ENCODE measurements around the gene RP2. TPM values are rescaled to one million over a fixed set of nuclear protein-coding genes. Genes with fewer than 3 reads are reported as not detected.

Gene RP2
- total and polyA plus RNA-seq, 9 donors: 4.8 to 9.5 (median 7.0) TPM

GRCh38 chrX:46812445-46812844 lies 24.4 kb upstream of the RP2 start:
- no peak for DNase-seq
- WGBS, 3 donors: 58 to 74% (median 70%) methylated on average over 2 of the region's 2 CpGs
- intact Hi-C loops (cut with DNase I): no loop called here
- Histone ChIP-seq H3K4me1 (ENCODE audit: insufficient read depth) (no peaks in the 10 kb centered on the region), H3K9me3 (no peaks in the 10 kb centered on the region), H3K36me3 (no peaks in the 10 kb centered on the region), H3K27me3 (no peaks in the 10 kb centered on the region), H3K27ac (no peak overlapping the region), H3K4me3 (no peak overlapping the region)
- TF ChIP-seq EP300 (IDR thresholded peaks at IDR 0.05) (no peak), POLR2A (IDR thresholded peaks at IDR 0.05) (no peak)
- TF ChIP-seq, protein P1, sequence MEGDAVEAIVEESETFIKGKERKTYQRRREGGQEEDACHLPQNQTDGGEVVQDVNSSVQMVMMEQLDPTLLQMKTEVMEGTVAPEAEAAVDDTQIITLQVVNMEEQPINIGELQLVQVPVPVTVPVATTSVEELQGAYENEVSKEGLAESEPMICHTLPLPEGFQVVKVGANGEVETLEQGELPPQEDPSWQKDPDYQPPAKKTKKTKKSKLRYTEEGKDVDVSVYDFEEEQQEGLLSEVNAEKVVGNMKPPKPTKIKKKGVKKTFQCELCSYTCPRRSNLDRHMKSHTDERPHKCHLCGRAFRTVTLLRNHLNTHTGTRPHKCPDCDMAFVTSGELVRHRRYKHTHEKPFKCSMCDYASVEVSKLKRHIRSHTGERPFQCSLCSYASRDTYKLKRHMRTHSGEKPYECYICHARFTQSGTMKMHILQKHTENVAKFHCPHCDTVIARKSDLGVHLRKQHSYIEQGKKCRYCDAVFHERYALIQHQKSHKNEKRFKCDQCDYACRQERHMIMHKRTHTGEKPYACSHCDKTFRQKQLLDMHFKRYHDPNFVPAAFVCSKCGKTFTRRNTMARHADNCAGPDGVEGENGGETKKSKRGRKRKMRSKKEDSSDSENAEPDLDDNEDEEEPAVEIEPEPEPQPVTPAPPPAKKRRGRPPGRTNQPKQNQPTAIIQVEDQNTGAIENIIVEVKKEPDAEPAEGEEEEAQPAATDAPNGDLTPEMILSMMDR (IDR thresholded peaks at IDR 0.05): no peak

GRCh38 chrX:46814966-46815365 lies 21.9 kb upstream of the RP2 start:
- no peak overlapping the region for H3K27ac ChIP-seq
- H3K4me3 ChIP-seq: no peak overlapping the region
- H3K9me3 ChIP-seq: no peaks in the 10 kb centered on the region
- intact Hi-C loops (cut with DNase I): no loop called here
- H3K4me1 ChIP-seq (ENCODE audit: insufficient read depth): no peaks in the 10 kb centered on the region
- H3K36me3 ChIP-seq: no peaks in the 10 kb centered on the region
- H3K27me3 ChIP-seq: no peaks in the 10 kb centered on the region
- WGBS, 3 donors: 72 to 81% (median 74%) methylated on average over 7 of the region's 7 CpGs
- DNase-seq: no peak
- TF ChIP-seq EP300 (IDR thresholded peaks at IDR 0.05) (no peak), POLR2A (IDR thresholded peaks at IDR 0.05) (no peak)
- TF ChIP-seq, protein P1 (IDR thresholded peaks at IDR 0.05): no peak

- Histone ChIP-seq H3K36me3 (no peaks in the 10 kb centered on the region), H3K4me1 (ENCODE audit: insufficient read depth) (no peaks in the 10 kb centered on the region), H3K9me3 (no peaks in the 10 kb centered on the region), H3K4me3 (no peak overlapping the region), H3K27me3 (no peaks in the 10 kb centered on the region), H3K27ac (no peak overlapping the region)
- TF ChIP-seq, protein P1 (IDR thresholded peaks at IDR 0.05): no peak
- TF ChIP-seq EP300 (IDR thresholded peaks at IDR 0.05): no peak
- TF ChIP-seq POLR2A (IDR thresholded peaks at IDR 0.05): no peak
- intact Hi-C loops (cut with DNase I): loop anchor here in 1 of 4 donors (2.0 kb wide), 1 partner anchor 44 kb away; no protein-coding TSS in a partner anchor
- no peak for DNase-seq
- 73 to 78% (median 75%) methylated on average over 5 of the region's 5 CpGs for WGBS, 3 donors
These were observed 17.7 kb upstream of the RP2 start for GRCh38 chrX:46819136-46819535.

DNA sequence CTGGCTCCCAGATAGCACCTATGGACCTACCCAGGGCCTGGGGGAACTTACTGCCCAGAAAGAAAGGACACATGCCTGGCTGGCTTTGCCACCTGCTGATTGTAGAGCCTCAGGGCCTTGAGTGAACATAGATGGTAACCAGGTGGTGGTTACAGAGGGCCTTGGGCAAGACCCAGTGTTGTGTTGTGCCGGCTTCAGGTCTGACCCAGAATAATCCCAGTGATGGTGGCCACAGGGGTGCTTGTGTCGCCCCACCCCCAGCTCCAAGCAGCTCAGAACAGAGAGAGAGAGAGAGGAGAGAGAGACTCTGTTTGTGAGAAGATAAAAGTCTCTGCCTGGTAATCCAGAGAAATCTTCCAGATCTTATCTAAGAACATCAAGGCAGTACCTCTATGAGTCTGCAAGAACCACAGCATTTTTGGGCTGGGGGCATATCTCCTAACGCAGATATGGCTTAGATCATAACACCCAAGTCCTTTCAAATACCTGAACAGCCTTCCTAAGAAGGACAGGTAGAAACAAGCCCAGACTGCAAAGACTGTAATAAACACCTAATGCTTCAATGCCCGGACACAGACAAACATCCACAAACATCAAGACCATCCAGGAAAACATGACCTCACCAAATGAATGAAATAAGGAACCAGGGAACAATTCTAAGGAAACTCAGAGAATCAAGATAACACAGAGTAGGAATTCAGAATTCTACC lies 16.3 kb upstream of the RP2 start:
- 72 to 78% (median 73%) methylated on average over 4 of the region's 4 CpGs for WGBS, 3 donors
- Histone ChIP-seq H3K4me1 (ENCODE audit: insufficient read depth) (no peaks in the 10 kb centered on the region), H3K4me3 (no peak overlapping the region), H3K27ac (no peak overlapping the region), H3K9me3 (no peaks in the 10 kb centered on the region), H3K36me3 (no peaks in the 10 kb centered on the region), H3K27me3 (no peaks in the 10 kb centered on the region)
- TF ChIP-seq, protein P1 (IDR thresholded peaks at IDR 0.05): no peak
- TF ChIP-seq POLR2A (IDR thresholded peaks at IDR 0.05) (no peak), EP300 (IDR thresholded peaks at IDR 0.05) (no peak)
- no peak for DNase-seq
- intact Hi-C loops (cut with DNase I): no loop called here
